Right lobe of liver (tissue), 6 donors: ENCODE results near the gene PLA2G4F. TPM values are rescaled to one million over a fixed set of nuclear protein-coding genes. Genes with fewer than 3 reads are reported as not detected.

Source experiments
- ATAC-seq, 4 donors: fragments of 200-7000 bp; cut with Tn5 transposase; one replicate each; pipeline ENCODE4 v1.9.1; 2020; ENCODE audit warnings: mild to moderate bottlenecking in 4 of 4, moderate library complexity in 4 of 4
- DNase-seq, 3 donors: peaks; one replicate each; pipeline ENCODE4 v3.0.0-alpha.2; 2020
- H3K27ac ChIP-seq, 3 donors: fragments of 200-600 bp; one replicate each; pipeline ENCODE4 v1.8.0; 2022
- H3K27me3 ChIP-seq, 2 donors: fragments of 200-600 bp; one replicate each; pipeline ENCODE4 v1.8.0; 2022
- H3K36me3 ChIP-seq, 4 donors: fragments of 200-600 bp; sonication (generic) in 1 of 4; one replicate each; pipeline versions ENCODE4 v1.5.1 to v1.8.0; 2017 to 2022; ENCODE audit warnings: control low read depth in 1 of 4
- H3K4me1 ChIP-seq, 4 donors: fragments of 200-600 bp; sonication (generic) in 1 of 4; one replicate each; pipeline versions ENCODE4 v1.5.1 to v1.8.0; 2017 to 2022; ENCODE audit warnings: control low read depth in 1 of 4
- H3K4me3 ChIP-seq, 3 donors: fragments of 200-600 bp; one replicate each; pipeline ENCODE4 v1.8.0; 2022
- H3K9me3 ChIP-seq, 4 donors: fragments of 200-600 bp; sonication (generic) in 1 of 4; one replicate each; pipeline versions ENCODE4 v1.5.1 to v1.8.0; 2017 to 2022; ENCODE audit warnings: control low read depth in 1 of 4
- POLR2A ChIP-seq: fragments of 450-650 bp; IDR thresholded peaks from one replicate; pipeline ENCODE4 v1.6.1; 2017; ENCODE audit warnings: antibody characterized with exemption, mild to moderate bottlenecking
- WGBS: methylation state at CpG from one replicate; pipeline ENCODE4 v1.1.6; 2018; ENCODE audit warnings: low coverage, low lambda C conversion rate; ENCODE audit not compliant: insufficient coverage; ENCODE audit errors: missing lambda C conversion rate; 5-methylcytosine and 5-hydroxymethylcytosine counted together
- intact Hi-C, 2 donors: fragments of 100-400 bp; cut with DNase I; formaldehyde crosslinking; loops; one replicate each; pipeline versions ENCODE4 v1.11.2 to v1.14.1; 2022
- total RNA-seq, 6 experiments: library from RNA; depleted of rRNA in 2 of 6; stranded (reverse); fragments of >200 nt in 2 of 6; fragmentation: NEBNext Ultra II Directional in 3 of 6; extraction: Animal tissue kit (Norgen Biotek cat#: 25700) in 3 of 6; gene quantifications; one replicate each; pipeline versions ENCODE4 v1.1.0 to v1.2.4, GENCODE V29; 2016 to 2023
- TF ChIP-seq, protein P1 (sequence below), 4 donors: fragments of 200-600 bp in 3 of 4; fragments of 450-650 bp in 1 of 4; IDR thresholded peaks; one replicate each; pipeline versions ENCODE4 v1.5.1 to v1.8.0; 2016 to 2022; ENCODE audit warnings: antibody characterized with exemption in 4 of 4, mild to moderate bottlenecking in 2 of 4
- donor health status: DM: no; HTN: yes; CAD: no.
- donor health status: DM: no; HTN: no; CAD: no.
- donor health status: DM: no; HTN: no; CAD: no.
- donor health status: DM: no; HTN: yes; CAD: no.
- donor health status: DM: no; HTN: yes; CAD: no.

Gene PLA2G4F
- total RNA-seq, 6 experiments from 2014 or later = not detected

DNA sequence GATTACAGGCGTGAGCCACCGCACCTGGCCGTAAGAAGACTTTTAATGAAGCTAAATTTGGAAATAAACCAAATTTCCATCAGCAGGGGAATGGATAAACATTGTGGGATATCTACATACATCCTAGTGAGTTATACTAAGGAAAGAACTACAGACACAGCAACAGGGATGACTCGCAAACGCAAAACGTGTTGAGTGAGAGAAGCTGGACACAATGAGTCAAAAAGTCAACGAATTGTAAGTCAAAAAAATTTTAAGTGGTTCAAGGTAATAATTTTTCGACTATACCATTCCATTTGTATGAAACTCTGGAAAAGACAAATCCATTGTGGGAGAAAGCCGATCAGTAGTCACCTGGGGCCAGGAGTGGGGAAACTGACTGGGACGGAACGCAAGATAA, 19.9 kb downstream of the PLA2G4F start:
- no peak for DNase-seq
- no peak for TF ChIP-seq POLR2A
- TF ChIP-seq, protein P1, sequence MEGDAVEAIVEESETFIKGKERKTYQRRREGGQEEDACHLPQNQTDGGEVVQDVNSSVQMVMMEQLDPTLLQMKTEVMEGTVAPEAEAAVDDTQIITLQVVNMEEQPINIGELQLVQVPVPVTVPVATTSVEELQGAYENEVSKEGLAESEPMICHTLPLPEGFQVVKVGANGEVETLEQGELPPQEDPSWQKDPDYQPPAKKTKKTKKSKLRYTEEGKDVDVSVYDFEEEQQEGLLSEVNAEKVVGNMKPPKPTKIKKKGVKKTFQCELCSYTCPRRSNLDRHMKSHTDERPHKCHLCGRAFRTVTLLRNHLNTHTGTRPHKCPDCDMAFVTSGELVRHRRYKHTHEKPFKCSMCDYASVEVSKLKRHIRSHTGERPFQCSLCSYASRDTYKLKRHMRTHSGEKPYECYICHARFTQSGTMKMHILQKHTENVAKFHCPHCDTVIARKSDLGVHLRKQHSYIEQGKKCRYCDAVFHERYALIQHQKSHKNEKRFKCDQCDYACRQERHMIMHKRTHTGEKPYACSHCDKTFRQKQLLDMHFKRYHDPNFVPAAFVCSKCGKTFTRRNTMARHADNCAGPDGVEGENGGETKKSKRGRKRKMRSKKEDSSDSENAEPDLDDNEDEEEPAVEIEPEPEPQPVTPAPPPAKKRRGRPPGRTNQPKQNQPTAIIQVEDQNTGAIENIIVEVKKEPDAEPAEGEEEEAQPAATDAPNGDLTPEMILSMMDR (IDR thresholded peaks at IDR 0.05) = no peak
- no peaks in the 10 kb centered on the region for H3K9me3 ChIP-seq

DNA sequence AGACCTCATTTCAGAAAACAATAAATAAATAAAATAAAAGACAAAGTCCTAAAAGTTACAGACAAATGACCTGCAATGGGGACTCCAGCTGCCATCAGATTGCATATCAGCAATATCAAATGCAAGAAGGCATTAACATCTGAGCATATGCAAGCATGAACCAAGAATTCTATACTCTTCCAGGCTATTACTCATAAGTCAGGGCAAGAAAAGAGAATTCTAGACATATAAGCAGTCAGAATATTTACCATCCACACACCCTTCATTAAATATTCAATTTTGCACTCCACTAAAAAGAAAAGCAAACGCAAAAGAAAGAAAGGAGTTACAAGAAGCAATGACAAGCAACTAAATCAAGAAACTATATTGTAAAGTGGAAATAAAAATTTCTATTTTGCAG, 21.1 kb downstream of the PLA2G4F start:
- ATAC-seq (no peak), DNase-seq (no peak)
- Histone ChIP-seq H3K36me3 (no peaks in the 10 kb centered on the region), H3K4me3 (no peak overlapping the region), H3K27ac (no peak overlapping the region), H3K27me3 (no peaks in the 10 kb centered on the region), H3K4me1 (no peaks in the 10 kb centered on the region), H3K9me3 (no peaks in the 10 kb centered on the region)
- intact Hi-C loops = no loop called here
- no peak for TF ChIP-seq POLR2A
- 78% methylated on average over 1 of the region's 1 CpG for WGBS

More for the DNA sequence above, 19.9 kb downstream of the PLA2G4F start:
- no peak for ATAC-seq
- Histone ChIP-seq H3K4me1 (no peaks in the 10 kb centered on the region), H3K27me3 (no peaks in the 10 kb centered on the region), H3K4me3 (no peak overlapping the region), H3K27ac (no peak overlapping the region), H3K36me3 (no peaks in the 10 kb centered on the region)
- intact Hi-C loops = no loop called here
- WGBS = 75% methylated on average over 11 of the region's 11 CpGs

DNA sequence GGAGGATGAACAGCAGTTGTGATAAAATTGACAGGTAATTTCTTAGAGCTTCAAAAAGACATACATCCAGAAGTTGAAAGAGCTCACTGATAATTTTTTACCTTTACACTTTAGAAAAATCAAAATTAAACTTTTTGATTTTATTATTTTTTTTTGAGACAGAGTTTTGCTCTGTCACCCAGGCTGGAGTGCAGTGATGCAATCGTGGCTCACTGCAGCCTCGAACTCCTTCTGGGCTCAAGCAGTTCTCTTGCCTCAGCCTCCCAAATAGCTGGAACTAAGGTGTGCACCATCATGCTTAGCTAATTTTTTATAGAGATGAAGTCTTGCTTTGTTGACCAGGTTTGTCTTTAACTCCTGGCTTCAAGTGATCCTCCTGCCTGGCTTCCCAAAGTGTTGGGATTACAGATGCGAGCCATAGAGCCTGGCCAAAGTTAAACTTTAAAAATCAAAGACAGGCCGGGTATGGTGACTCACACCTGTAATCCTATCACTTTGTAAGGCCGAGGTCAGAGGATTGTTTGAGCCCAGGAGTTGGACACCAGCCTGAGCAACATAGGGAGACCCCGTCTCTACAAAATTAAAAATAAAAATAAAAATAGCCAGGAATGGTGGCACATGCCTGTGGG, 21.7 kb downstream of the PLA2G4F start:
- no peak overlapping the region for H3K4me3 ChIP-seq
- no peaks in the 10 kb centered on the region for H3K9me3 ChIP-seq
- TF ChIP-seq POLR2A = no peak
- TF ChIP-seq, protein P1 (IDR thresholded peaks at IDR 0.05) = no peak
- DNase-seq (no peak), ATAC-seq (peak in 1 of 4 donors; percentile 36)
- H3K36me3 ChIP-seq = no peaks in the 10 kb centered on the region
- no peaks in the 10 kb centered on the region for H3K4me1 ChIP-seq
- 53% methylated on average over 6 of the region's 6 CpGs for WGBS
- intact Hi-C loops = no loop called here
- H3K27ac ChIP-seq = no peak overlapping the region
- no peaks in the 10 kb centered on the region for H3K27me3 ChIP-seq

DNA sequence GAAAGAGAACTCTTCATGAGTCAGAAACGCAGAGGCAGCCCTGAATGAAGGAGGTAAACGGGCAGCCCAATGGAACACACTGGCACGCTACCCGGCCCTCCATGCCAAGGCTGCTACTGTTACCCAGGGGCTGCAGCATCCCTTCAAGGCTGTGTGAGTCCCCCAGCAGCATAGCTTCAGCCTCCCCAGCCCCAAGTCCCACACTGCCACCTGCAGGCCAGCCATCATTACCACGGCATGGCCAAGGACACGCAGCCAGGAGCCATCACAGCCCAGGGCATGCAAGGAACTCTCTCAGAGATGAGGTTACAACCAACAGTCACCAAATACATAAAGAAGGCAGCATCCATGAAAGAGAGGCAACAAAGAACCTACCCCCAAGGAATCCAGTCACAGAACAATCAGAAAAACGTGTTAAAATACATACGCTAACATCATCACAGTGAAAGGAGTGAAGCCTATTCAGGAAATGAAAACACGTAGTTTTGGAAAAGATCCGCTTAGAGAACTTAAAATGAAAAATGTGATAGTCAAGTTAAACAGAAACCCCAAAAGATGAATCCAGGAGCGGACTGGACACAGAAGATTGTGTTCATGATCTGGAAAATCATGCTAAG, 22.4 kb downstream of the PLA2G4F start:
- H3K4me1 ChIP-seq = no peaks in the 10 kb centered on the region
- ATAC-seq = peak; percentile 71 to 82 (median 74)
- H3K9me3 ChIP-seq = no peaks in the 10 kb centered on the region
- intact Hi-C loops = no loop called here
- H3K27ac ChIP-seq = no peak overlapping the region
- DNase-seq = peak in 2 of 3 donors; percentile 64 to 69
- no peak overlapping the region for H3K4me3 ChIP-seq
- TF ChIP-seq POLR2A = no peak
- TF ChIP-seq, protein P1 (IDR thresholded peaks at IDR 0.05) = peak; percentile 25 to 61 (median 54)
- no peaks in the 10 kb centered on the region for H3K27me3 ChIP-seq
- 53% methylated on average over 9 of the region's 11 CpGs for WGBS
- H3K36me3 ChIP-seq = no peaks in the 10 kb centered on the region

DNA sequence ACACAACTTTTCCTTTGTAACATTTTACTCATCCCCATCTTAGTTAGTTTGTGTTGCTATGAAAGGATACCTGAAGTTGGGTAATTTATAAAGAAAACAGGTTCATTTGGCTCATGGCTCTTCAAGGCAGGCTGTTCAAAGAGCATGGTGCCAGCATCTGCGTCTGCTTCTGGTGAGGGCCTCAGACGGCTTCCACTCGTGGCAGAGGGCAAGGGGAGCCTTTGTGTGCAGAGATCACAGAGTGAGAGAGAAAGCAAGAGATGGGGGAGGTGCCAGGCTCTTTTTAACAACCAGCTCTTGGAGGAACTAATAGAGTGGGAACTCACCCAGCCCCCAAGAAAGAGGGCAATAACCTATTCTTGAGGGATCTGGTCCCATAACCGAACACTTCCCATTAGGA, 23.1 kb downstream of the PLA2G4F start:
- no peaks in the 10 kb centered on the region for H3K36me3 ChIP-seq
- no peaks in the 10 kb centered on the region for H3K9me3 ChIP-seq
- WGBS = 96% methylated on average over 3 of the region's 4 CpGs
- no peaks in the 10 kb centered on the region for H3K4me1 ChIP-seq
- DNase-seq (no peak), ATAC-seq (no peak)
- no peak for TF ChIP-seq POLR2A
- TF ChIP-seq, protein P1 (IDR thresholded peaks at IDR 0.05) = no peak
- H3K27ac ChIP-seq = no peak overlapping the region
- no peaks in the 10 kb centered on the region for H3K27me3 ChIP-seq
- no peak overlapping the region for H3K4me3 ChIP-seq
- intact Hi-C loops = no loop called here
